GM19463 (cell line): Measurements from ENCODE around the gene SLC7A4.
"Not testable (repeated sequence)": the region's sequence is repeated elsewhere in the genome, so short reads cannot be mapped to it uniquely, and the experiment has no call there.

Experiments
- ATAC-seq: cut with Tn5 transposase; IDR thresholded peaks from one replicate; pipeline ENCODE4 v1.9.1; 2021; ENCODE audit warnings: mild to moderate bottlenecking, moderate library complexity; ENCODE audit not compliant: unreplicated experiment

SLC7A4 gene

DNA sequence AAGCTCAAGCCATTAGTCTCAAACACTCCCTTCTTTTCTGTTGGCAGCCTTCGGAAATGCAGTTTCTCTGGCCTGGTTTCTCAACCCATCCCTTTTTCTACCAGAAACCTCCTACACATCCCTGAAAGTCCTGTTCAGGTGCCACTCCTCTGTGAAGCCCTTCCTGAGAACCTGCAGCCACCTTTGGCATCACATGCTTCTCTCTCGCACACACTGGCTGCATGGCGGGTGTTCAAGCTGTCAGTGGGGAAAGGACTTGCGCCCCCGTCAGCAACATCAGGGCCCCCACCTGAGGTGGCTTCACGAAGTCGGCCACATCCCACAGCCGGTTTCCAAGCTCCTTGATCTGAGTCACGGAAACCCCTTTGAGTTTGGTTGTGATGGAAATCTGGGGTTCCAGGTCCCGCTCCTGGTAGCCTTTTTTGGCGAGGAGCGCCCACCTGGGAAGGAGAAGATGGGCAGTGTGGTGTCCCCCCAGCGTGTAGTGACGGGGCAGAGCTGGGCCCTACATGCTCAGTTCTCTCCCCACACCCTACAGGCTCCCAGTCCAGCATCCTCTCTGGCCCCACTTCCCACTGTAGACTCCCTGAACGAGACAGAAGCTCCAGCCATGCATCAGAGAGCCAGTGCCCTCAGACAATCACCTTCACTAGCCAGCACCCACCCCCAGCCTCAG is 11.6 kb upstream of the SLC7A4 start:
- ATAC-seq: no peak

DNA sequence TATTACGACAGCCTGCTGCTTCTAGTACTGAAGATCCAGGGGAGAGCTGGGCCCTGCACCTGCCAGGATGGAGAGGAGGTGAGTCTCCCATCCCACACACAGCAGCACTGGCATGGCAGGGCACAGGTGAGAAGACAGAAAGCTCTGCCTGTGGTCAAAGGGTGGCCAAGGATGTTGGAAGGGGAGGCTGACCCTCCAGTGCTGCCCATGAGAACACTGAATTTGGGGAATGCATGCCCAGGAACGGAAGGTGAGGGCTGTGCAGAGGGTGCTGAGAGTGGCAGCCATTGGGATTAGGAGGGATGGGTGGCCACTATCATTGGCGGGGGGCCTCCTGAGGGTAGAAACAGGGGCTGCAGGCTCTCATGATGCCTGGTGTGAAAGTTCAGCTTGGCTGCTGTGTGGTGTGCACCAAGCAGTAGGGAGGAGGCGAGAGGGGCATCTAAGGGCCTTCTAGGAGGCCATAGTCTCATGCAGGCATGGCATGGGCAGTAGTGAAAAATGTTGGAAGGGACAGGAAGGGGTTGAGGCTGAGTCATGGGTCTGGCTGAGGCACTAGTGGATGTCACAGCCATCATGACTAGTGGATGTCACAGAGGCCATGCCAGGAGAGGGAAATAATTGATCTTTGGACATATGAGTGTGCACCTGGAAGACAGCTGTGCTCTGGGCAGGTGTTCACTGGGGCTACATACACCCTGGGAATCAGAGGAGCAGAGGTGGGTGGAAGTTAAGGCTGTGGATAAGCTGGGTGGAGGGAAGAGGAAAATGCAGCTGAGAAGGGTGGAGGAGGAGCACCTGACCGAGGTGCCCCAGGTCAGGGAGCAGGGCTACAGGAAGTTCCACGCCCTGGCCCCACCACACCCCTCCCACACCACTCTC is 10.9 kb upstream of the SLC7A4 start:
- ATAC-seq: no peak

DNA sequence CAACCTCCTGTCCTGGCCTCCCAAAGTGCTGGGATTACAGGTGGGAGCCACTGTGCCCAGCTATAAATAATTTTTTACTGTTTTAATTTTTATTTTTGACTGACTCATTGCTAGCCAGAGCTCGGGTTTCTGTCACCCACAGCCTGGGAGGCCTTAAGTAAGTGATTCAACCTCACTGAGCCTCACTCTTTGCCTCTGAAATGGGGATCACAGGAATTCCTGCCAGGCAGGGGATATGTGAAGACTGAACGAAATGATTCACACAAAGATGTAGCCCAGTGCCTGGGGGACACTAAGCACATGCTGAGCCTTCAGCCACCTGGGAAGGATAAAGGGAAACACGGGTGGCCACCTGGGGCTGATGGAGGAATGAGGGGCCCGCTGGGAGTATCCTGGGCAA is 9.6 kb upstream of the SLC7A4 start:
- ATAC-seq: no peak

DNA sequence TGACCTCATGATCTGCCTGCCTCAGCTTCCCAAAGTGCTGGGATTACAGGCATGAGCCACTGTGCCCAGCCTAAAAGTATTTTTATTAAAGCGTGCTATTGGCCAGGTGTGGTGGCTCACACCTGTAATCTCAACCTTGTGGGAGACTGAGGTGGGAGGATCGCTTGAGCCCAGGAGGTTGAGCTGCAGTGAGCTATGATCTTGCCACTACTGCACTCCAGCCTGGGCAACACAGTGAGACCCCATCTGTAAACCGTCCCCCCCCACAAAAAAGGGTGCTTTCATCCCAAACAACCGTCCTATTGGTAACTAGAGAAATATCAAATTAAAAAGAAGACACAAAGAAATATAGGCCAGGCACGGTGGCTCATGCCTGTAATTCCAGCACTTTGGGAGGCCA is 6.8 kb upstream of the SLC7A4 start:
- not testable (repeated sequence) for ATAC-seq

DNA sequence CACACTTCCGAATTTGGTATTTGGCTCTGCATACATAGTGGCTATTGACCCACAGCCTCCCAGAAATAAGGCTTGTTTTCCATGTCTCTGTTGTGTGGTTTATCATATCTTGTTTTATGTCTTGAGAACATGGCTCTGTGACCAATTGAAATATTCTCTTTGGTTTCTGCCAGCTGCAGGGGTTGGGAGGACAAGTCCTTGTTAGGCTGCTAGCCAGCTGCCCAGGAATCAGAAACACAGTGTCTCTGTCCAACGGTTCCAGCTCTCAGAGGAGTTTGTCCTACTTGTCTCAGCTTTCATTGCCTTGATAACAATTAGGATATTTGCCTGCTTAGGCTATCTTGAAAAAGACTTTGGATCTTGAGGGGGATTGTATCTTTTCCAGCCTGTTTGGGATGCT is 6.0 kb upstream of the SLC7A4 start:
- ATAC-seq: no peak

DNA sequence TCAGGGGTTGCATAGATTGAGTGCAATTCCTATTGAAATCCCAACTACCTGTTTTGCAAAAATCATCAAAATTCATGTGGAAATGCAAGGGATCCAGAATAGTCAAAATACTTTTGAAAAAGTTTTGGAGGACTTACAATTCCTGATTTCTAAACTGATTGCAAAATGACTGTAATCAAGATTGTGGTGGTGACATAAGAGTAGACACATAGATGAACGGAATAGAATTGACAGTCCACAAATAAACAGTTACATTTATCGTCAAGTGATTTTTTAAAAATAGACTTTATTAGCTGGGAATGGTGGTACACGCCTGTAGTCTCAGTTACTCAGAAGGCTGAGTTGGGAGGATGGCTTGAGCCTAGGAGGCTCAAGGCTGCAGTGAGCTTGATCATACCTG is 2.6 kb upstream of the SLC7A4 start:
- ATAC-seq: no peak

DNA sequence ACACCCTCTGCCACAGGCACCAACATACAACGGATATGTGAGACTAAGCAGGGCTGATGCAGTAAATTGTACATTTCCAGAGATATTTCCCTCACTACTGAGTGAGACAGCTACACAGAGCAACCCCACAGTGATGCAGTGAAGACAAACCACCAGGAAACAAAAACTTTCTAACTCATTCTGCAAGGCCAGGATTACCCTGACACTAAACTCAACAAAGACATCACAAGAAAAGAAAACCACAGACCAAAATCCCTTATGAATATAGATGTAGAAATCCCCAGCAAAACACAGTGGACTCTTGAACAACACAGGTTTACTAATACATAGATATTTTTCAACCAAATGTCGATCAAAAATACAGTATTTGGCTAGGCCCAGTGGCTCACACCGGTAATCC is 1.5 kb upstream of the SLC7A4 start:
- no peak for ATAC-seq

DNA sequence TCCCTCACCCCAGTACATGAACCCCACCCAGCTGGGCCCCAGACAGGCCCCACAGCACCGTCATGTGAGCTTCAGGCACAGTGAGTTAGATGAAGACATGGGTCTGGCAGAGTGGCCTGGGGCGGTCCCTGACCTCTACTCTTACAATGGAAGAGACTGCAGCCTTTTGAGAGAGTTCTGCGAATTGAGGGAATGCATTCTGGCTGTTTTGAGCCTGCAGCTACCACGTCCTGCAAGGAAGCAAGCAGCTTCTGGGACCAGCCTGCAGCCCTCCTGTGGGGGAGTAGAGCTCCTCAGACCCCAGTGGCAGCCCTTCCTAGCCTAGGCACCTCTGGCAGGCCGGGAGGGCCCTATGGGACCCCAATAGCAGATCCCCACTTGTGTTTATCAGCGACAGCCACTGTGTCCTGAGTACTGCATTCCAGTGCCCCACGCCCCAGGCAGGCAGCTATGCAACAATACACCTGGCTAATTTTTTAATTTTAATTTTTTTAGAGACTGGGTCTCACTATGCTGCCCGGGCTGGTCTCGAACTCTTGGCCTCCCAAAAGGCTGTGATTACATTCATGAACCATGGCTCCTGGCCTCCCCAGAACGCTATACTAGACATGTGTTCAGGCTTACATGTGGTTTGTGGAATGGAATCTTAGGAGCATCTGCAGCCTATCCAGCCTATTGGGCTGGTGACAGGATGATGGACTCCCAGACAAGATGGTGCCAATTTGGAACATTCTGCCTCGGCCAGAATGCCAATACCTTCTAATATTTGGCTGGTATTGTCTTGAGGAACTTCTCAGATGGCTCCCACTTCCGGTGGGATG is 717 bp upstream of the SLC7A4 start:
- no peak for ATAC-seq

DNA sequence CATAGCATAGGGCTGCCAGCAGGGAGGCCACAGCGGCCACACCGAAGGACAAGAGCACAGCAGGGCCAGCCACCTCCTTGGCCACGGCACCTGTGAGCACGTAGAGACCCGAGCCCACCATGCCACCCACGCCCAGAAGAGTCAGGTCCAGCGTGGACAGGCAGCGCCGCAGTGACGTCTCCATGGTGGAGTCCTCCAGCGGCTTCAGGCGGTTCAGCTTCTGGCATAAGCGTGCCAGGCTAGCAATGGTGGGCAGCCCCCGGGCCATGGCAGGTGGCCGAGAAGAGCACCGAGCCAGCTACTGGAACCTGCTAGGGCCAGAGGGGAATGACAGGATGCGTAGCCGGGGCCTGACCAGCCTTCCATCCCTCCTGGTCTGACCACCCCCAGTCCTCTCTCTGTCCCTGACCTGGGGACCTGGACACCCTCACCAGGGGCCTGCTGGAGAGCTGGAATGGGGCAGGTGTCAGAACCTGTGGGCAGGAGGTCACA is 770 bp downstream of the SLC7A4 start:
- ATAC-seq: no peak

DNA sequence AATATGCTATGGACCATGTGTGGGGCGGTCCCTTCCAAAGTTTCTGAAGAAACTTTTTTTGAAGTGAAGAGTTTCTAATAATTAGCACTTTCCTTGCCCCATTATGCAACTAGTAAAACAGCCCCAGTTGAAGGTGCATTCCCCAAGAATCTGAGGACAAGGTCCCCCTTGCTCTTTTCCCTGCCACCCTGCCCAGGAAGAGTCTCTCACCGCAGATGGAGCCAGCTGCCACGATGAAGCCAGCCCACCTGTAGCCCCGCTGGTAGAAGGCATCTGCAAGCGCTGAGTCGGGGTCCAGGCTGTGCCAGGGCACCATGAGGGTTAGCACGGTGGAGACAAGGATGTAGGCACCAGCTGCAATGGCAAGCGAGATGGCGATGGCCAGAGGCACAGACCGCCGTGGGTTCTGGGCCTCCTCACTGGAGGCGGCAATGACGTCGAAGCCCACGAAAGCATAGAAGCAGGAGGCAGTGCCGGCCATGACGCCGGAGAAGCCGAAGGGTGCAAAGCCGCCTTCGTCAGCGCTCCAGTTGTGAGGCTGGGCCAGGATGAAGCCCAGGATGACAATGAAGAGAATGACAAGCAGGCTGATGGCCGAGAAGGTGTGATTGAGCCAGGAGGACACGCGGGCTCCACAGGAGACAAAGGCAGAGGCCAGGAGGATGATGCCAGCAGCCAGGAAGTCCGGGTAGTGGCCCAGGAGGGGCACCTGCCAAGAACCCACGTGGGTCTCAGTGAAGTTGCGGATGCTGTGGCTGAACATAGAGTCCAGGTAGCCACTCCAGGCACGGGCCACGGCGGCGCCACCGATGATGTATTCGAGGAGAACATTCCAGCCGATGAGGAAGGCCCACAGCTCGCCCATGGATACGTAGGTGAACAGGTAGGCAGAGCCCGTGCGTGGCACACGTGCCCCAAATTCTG is 1.5 kb downstream of the SLC7A4 start:
- ATAC-seq: no peak

DNA sequence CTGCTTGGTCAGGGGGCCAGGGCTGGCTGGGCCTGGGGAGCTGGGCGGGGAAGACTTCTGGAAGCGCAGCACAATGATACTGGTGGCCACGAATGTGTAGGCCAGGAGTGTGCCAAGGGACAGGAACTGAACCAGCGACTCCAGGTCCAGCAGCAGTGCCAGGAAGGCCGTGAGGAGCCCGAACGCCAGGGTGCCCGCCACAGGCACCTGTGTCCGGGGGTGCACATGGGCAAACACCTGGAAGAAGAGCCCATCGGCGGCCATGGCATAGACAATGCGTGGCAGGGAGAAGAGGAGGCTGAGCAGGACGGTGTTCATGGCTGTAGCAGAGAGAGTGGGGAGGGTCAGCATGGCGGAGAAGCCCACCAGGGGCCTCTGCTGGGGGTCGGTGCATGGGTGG is 2.3 kb downstream of the SLC7A4 start:
- no peak for ATAC-seq

DNA sequence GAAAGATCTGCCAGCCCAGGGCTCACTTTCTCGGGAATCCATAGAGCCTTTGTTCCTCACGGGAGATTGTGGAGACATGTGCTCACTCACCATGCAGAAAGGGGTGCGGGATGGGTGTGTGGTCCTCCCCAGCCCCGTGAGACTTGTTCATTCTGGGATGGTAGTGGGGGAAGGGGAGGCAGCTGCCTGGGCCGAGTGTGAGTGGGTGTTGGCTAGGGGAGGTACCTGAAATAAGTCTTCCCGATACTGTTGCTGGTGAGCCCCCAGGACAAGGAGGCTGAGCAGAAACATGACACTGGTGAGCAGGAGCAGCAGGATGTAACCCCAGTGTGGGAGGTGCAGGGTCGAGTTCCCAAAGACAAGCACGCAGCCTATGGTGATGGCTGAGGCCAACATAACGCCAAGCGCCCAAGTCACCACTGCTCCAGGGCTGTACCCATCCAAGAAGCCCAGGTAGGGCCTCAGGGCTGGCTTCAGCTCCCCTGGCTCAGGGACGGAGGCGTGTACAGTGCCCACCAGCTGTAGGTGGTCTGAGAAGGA is 2.8 kb downstream of the SLC7A4 start:
- no peak for ATAC-seq

DNA sequence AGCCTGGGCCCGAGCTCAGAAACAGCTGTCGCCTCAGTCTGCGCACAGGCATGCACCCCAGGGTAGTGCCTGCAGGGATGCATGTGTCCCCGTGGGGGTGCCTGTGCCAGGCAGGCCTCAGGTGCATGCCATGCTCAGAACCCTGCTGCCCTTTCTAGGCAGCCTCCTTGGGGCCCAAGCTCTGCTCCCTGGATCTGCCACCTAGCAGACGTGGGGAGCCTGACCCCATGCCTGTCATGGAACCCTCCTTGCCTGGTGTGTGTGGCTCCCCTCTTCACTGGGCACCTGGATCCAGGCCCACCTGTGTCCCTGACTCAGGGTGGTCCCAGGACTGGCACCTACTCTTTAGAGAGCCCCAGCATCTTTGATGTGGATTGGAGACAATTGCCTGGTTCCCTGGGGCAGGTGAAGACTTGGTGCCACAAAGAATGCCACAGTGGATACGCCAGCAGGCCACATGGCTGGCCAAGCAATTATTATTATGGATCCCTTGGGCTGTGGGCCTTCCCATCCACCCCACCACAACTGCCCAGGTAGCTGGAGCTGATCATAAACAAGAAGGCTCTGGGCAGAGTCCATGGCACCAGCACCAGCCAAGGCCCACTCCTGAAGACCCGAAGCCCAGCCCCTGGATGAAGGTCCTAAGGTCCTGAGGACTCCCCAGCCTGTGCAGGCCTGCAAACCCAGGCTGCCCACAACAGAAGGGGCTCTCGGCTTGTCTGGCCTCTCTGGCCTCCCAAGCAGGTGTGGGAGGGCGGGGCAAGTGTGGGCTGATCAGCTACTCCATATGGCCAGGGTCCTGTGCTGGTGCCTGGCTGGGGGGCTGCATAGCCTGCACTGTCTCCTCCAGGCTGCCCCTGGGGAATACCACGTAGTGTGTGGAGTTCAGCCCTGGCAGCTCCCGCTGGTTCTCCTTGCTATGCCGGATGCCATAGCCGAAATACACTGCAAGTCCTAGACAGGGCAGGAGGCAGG is 3.8 kb downstream of the SLC7A4 start:
- no peak for ATAC-seq

DNA sequence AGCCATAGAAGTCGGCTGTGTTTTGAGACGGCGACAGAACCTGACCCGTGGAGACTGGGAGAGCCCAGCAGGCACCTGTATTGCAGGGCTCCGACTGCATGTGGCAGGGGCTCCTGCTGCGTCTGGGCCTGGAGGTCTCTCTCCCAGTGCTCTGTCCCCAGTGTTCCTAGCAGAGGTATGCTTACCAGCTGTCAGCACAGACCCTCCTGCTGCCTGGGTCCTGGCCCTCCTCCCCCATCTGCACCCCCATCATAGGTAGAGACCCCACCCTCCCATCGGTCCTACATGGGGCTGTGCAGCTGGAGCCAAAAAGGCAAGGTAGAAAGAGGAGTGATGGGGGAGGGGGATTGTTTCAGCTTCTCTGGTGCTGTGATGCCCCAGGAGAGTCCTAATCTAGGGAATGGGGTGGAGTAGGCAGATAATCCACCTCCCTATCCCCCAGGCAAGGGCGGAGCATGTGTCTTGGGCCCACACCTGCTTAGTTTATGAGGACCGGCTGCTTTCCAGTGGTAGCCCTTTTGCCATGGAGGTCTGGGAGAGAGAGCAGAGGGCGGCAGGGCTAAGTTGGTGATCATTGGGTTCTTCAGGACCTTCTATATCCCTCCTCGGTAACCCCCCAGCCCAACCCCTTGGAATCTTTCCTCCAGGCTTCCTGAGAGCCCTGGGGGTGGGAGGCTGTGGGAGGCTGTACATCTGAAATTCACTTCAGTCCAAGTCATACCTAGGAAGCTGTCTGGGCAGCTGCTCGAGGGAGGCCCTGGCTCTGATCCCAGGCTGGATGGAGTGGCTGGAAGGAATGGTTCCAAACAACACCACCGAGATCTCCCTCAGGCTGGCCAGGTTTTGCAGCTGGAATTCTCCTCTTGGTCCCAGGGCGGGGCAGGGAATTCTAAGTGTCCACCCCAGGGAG is 5.3 kb downstream of the SLC7A4 start:
- no peak for ATAC-seq

DNA sequence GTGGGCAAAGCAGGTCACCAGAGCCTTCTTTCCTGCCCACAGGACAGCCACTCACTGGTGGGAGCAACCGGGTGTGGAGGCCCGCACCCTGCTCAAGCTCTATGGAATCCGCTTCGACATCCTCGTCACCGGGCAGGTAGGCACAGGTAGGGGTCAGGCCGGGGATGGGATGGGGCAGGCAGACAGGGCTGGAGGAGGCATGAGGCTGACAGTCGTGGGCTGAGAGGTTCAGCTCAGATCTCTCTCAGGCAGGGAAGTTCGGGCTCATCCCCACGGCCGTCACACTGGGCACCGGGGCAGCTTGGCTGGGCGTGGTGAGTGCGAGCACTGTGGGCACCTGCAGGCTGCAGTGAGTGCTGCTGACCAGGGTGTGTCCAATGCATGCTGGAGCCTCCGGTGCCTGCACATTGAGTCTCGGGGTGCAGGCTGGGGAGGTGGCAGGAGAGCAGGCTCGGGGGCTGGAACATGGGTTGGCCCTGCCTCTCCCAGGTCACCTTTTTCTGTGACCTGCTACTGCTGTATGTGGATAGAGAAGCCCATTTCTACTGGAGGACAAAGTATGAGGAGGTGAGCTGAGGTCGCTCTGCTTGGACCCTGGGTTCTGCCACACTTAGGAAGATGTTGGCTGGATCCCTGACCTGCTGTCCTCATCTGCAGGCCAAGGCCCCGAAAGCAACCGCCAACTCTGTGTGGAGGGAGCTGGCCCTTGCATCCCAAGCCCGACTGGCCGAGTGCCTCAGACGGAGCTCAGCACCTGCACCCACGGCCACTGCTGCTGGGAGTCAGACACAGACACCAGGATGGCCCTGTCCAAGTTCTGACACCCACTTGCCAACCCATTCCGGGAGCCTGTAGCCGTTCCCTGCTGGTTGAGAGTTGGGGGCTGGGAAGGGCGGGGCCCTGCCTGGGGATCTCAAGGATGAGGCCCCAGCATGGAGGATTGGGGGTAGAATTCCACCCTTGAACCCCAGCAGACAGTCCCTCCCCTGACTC is 6.3 kb downstream of the SLC7A4 start:
- ATAC-seq: no peak

DNA sequence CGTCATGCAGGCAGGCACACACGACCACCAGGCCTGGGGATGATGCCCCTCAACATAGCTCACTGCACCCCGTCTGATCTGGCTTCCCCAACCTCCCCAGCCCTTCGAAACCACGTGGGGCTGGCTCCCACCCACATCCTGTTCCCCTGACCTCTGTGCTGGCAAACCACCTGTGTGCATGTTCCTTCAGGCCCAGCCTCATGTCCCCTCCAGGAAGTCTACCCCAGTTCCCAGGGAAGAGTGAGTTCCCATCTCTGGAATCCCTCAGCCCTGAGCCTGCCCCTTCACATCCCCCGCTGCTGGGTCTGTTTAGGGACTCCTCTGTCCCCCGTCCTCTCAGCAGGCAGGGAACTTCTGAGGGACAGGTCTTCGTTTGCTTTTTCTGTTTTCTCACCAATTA is 7.1 kb downstream of the SLC7A4 start:
- ATAC-seq: no peak
